ENCODE data around the gene RAB7B.
"Not testable (repeated sequence)": the region's sequence is repeated elsewhere in the genome, so short reads cannot be mapped to it uniquely, and the experiment has no call there.

Gene RAB7B

DNA sequence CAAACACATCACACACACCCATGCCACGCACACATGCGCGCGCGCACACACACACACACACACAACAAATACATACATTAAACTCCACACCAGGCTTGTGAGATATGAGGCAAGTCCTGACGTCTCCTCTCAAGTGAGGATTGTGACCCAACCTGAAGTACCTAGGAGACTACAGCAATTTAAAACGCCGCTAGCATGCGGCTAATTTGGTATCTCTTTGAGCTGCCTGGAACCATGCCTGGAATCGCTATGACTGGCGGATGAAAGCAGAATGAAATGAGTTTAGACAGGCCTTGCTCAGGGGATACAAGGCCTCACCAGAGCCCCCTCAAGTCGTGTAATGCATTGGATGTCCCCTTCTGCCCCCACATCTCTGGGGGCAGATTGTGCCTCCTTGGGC is 1.6 kb upstream of the RAB7B start:
- no peak for DNase-seq (ENCODE audit: low read depth)
- H3K4me3 ChIP-seq (ENCODE audit: low read length), result no peak overlapping the region

DNA sequence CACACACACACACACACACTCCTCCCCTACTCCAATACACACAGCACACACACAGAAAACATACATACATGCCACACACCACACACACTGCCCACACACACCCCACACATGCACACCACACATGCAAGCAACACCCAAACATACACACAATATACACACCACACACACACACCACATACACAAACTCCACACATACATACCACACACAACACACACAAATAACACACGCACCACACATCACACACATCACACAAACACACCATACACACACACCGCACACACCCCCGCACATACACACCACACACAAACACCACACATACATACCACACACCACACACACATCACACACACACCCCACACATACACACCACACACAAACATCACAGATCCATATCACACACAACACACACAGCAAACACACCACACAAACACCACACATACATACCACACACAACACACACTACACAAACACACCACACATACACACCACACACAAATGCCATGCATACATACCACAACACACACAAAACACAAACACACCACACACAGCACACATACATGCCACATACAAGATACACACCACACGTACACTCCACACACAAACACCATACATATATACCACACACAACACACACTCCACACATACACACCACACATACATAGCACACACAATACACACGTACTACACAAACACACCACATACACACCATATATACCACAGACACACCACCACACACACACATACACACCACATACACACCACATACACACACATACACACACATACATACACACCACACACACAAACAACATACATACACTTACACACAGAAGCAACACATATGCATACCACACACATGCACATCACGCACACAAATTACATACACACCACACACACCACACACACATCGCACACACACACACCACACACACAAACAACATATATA is 932 bp upstream of the RAB7B start:
- Histone ChIP-seq H3K9me3 (ENCODE audit: control insufficient read depth, low read length) (no peaks in the 10 kb centered on the region), H3K9ac (ENCODE audit: low read length) (no peak overlapping the region), H3K4me3 (ENCODE audit: low read length) (peak overlapping the region; percentile 83), H3K4me1 (ENCODE audit: control insufficient read depth, insufficient read depth, low read length) (peaks cover 35% of the 10 kb centered on the region), H3K36me3 (ENCODE audit: control insufficient read depth, insufficient read depth, low read length, severe bottlenecking) (no peaks in the 10 kb centered on the region), H3K27me3 (replicated peaks; ENCODE audit: control insufficient read depth, insufficient read depth, low read length) (no peaks in the 10 kb centered on the region)
- DNase-seq (ENCODE audit: low read depth), result no peak

More for the DNA sequence above, 1.6 kb upstream of the RAB7B start:
- H3K4me1 ChIP-seq (ENCODE audit: control insufficient read depth, insufficient read depth, low read length), result peaks cover 35% of the 10 kb centered on the region
- H3K27me3 ChIP-seq (replicated peaks; ENCODE audit: control insufficient read depth, insufficient read depth, low read length), result no peaks in the 10 kb centered on the region
- H3K36me3 ChIP-seq (ENCODE audit: control insufficient read depth, insufficient read depth, low read length, severe bottlenecking), result no peaks in the 10 kb centered on the region
- H3K9ac ChIP-seq (ENCODE audit: low read length), result no peak overlapping the region
- no peaks in the 10 kb centered on the region for H3K9me3 ChIP-seq (ENCODE audit: control insufficient read depth, low read length)

DNA sequence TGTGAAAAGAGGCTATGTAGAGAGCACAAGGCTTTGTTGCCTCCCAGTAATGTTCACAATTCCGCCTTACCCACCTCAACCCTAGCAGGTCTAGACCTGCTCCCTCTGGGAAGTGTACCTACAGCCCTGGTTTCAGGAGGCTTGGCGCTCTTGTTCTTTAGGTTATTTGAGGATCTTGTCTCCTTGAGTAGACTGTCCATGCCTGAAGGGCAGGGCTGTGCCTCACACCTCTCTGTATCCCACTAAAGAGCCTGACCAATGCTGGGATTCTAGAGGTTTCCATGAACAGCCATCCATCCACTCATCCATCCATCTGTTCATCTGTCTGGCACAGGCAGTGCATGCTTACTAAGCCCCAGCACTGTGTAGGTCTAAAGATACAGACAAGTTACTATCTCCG is 1.0 kb downstream of the RAB7B start:
- Histone ChIP-seq H3K9me3 (ENCODE audit: control insufficient read depth, low read length) (no peaks in the 10 kb centered on the region), H3K36me3 (ENCODE audit: control insufficient read depth, insufficient read depth, low read length, severe bottlenecking) (no peaks in the 10 kb centered on the region), H3K27me3 (replicated peaks; ENCODE audit: control insufficient read depth, insufficient read depth, low read length) (no peaks in the 10 kb centered on the region), H3K4me1 (ENCODE audit: control insufficient read depth, insufficient read depth, low read length) (peaks cover 49% of the 10 kb centered on the region), H3K4me3 (ENCODE audit: low read length) (peak overlapping the region; percentile 83), H3K9ac (ENCODE audit: low read length) (no peak overlapping the region)
- no peak for DNase-seq (ENCODE audit: low read depth)

DNA sequence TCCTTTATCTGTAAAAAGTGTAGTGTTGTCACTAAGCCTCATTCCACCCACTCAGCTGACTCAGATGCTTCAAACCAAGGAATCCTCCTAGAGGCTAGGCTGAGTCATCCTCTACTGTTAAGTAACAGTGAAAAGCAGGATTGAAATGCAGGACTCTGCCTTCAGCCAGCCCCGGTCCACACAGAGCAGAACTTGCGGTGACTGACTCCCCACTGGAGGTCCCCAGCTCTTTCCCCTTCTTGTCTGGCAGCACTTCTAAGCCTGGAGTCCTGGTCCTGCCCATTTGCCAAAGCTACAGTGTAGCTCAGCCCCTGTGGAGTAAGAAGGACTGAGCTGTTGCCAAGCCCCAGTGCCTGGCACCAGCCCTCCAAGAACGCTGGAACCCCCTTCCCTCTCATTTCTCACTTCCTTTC is 1.7 kb downstream of the RAB7B start:
- Histone ChIP-seq H3K4me1 (ENCODE audit: control insufficient read depth, insufficient read depth, low read length) (peaks cover 49% of the 10 kb centered on the region), H3K9me3 (ENCODE audit: control insufficient read depth, low read length) (no peaks in the 10 kb centered on the region), H3K36me3 (ENCODE audit: control insufficient read depth, insufficient read depth, low read length, severe bottlenecking) (no peaks in the 10 kb centered on the region), H3K4me3 (ENCODE audit: low read length) (peak overlapping the region; percentile 83), H3K27me3 (replicated peaks; ENCODE audit: control insufficient read depth, insufficient read depth, low read length) (no peaks in the 10 kb centered on the region), H3K9ac (ENCODE audit: low read length) (peak overlapping the region; percentile 22)
- DNase-seq (ENCODE audit: low read depth), result peak; percentile 96

DNA sequence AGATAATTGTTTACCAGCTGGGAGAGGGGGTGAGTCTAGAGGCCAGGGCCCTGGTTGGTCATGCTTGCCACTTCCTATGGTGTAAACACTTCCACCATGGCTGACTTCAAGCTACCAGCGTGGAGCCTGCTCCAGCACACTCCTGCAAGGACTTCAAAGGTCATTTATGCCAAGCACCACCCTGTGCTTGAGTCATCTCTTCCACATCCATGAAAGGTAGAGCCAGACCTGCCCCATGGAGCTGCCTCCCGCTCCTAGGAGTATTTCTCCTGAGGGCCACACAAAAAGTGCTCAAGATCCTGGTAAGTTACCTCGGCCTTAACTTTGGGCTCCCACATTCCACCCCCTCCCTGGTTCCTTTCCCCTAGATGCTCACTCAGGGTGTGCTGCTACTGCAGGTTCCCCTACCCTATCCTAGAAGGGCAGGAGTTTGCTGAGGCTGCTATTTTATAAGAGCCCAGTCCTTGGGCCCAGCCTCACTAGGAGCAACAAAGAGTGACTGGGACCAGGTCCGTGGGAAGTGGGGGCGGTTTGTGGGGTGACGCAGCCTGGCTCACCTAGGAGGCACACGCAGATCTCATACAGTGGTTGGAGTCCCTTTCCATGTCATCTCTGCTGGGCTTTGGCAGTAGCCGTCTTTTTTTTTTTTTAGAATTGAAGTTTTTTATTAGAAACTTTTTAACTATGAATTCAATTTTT is 2.4 kb downstream of the RAB7B start:
- Histone ChIP-seq H3K4me3 (ENCODE audit: low read length) (peak overlapping the region; percentile 42), H3K9ac (ENCODE audit: low read length) (peak overlapping the region; percentile 25), H3K27me3 (replicated peaks; ENCODE audit: control insufficient read depth, insufficient read depth, low read length) (no peaks in the 10 kb centered on the region), H3K9me3 (ENCODE audit: control insufficient read depth, low read length) (no peaks in the 10 kb centered on the region), H3K4me1 (ENCODE audit: control insufficient read depth, insufficient read depth, low read length) (peaks cover 49% of the 10 kb centered on the region), H3K36me3 (ENCODE audit: control insufficient read depth, insufficient read depth, low read length, severe bottlenecking) (no peaks in the 10 kb centered on the region)
- peak; percentile 33 for DNase-seq (ENCODE audit: low read depth)

DNA sequence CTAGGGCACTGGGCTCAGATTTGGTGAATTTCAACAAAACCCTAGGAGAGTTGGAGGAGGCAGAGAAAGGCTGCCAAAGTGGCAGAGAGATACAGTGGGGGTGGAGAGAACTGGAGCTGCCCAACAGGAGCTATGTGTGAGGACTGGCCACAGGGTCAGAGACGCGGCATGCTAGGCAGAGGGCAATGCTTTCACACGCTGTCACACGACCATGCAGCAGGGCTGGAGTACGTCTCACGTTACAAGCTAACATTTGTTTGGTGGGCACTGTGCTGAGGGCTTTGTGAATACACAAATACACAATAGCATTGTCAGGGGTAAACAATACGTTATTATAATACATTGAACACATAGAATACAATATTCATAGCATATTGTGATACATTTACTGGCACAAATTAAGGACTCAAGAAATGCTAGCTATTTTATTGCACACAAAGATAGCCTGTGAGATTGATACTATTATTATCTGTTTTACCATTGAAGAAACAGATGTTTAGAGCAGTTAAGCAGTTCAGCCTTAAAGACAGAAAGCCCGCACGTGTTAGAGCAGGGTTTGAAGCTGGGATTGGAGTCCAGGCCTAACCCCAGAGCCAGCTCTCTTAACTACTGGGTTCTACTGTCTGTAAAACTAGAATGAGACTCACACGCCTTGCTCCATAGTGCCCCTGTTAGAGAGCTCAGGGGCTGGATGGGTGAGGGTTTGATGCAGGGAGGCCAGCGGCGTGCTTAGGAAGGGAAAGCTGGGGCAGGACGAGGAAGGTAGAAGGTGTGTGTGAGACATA is 4.5 kb downstream of the RAB7B start:
- H3K9ac ChIP-seq (ENCODE audit: low read length), result no peak overlapping the region
- DNase-seq (ENCODE audit: low read depth), result no peak
- peaks cover 2% of the 10 kb centered on the region for H3K36me3 ChIP-seq (ENCODE audit: control insufficient read depth, insufficient read depth, low read length, severe bottlenecking)
- H3K9me3 ChIP-seq (ENCODE audit: control insufficient read depth, low read length), result no peaks in the 10 kb centered on the region
- no peaks in the 10 kb centered on the region for H3K27me3 ChIP-seq (replicated peaks; ENCODE audit: control insufficient read depth, insufficient read depth, low read length)
- no peak overlapping the region for H3K4me3 ChIP-seq (ENCODE audit: low read length)
- H3K4me1 ChIP-seq (ENCODE audit: control insufficient read depth, insufficient read depth, low read length), result peaks cover 44% of the 10 kb centered on the region

DNA sequence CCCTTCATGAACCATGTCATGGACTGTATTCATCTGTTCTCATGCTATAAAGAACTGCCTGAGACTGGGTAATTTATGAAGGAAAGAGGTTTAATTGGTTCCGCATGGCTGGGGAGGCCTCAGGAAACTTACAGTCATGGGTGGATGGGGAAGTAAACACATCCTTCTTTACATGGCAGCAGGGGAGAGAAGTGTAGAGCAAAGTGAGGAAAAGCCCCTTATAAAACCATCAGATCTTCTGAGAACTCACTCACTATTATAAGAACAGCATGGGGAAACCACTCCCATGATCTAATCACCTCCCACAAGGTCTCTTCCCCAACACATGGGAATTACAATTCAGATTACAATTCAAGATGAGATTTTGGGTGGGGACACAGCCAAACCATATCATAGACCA is 6.6 kb downstream of the RAB7B start:
- not testable (repeated sequence) for H3K9me3 ChIP-seq (ENCODE audit: control insufficient read depth, low read length); DNase-seq (ENCODE audit: low read depth); H3K9ac ChIP-seq (ENCODE audit: low read length)

DNA sequence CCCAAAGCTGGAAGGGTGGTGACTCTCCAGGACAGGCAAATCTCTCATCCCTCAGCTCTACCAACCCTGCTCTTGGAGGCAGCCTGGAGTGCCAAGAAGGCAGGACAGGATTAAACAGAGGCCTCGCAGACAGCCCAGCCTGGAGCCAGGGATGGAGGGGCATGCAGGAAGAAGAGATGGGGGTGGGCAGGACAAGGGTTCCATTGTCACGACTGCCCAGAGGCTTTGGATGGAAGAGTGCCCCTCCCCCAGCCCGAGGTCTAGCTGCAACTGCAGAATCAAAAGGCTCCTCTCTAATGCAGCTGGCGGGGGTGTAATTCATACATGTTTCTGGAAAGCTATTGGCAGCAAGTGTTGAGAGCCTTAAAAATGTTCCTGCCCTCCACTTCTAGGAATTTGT is 8.8 kb downstream of the RAB7B start:
- Histone ChIP-seq H3K4me1 (ENCODE audit: control insufficient read depth, insufficient read depth, low read length) (peaks cover 14% of the 10 kb centered on the region), H3K36me3 (ENCODE audit: control insufficient read depth, insufficient read depth, low read length, severe bottlenecking) (peaks cover 19% of the 10 kb centered on the region), H3K9me3 (ENCODE audit: control insufficient read depth, low read length) (no peaks in the 10 kb centered on the region), H3K27me3 (replicated peaks; ENCODE audit: control insufficient read depth, insufficient read depth, low read length) (no peaks in the 10 kb centered on the region), H3K4me3 (ENCODE audit: low read length) (no peak overlapping the region), H3K9ac (ENCODE audit: low read length) (no peak overlapping the region)
- no peak for DNase-seq (ENCODE audit: low read depth)

More for the DNA sequence above, 6.6 kb downstream of the RAB7B start:
- Histone ChIP-seq H3K36me3 (ENCODE audit: control insufficient read depth, insufficient read depth, low read length, severe bottlenecking) (peaks cover 17% of the 10 kb centered on the region), H3K4me1 (ENCODE audit: control insufficient read depth, insufficient read depth, low read length) (peaks cover 25% of the 10 kb centered on the region)
- H3K4me3 ChIP-seq (ENCODE audit: low read length); H3K27me3 ChIP-seq (replicated peaks; ENCODE audit: control insufficient read depth, insufficient read depth, low read length): not testable (repeated sequence)

DNA sequence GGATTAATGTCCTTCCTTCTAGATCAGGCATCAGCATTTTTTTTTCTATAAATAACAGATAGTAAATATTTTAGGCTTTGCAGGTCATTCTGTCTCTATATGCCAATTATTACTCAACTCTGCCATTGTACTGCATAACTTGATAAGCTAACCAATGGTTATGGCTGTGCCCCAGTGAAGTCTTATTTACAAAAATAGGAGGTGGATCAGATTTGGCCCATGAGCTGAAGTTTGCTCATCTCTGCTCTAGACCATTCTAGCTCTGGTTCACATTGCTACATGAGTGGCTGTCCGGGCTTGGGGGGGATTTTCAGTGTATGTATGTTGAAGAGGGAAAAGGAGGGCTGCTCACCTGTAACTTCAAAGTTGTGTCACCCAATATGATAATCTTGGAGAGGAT is 10.1 kb downstream of the RAB7B start:
- Histone ChIP-seq H3K4me3 (ENCODE audit: low read length) (no peak overlapping the region), H3K9me3 (ENCODE audit: control insufficient read depth, low read length) (no peaks in the 10 kb centered on the region), H3K36me3 (ENCODE audit: control insufficient read depth, insufficient read depth, low read length, severe bottlenecking) (peaks cover 19% of the 10 kb centered on the region), H3K9ac (ENCODE audit: low read length) (no peak overlapping the region), H3K4me1 (ENCODE audit: control insufficient read depth, insufficient read depth, low read length) (peaks cover 5% of the 10 kb centered on the region), H3K27me3 (replicated peaks; ENCODE audit: control insufficient read depth, insufficient read depth, low read length) (no peaks in the 10 kb centered on the region)
- no peak for DNase-seq (ENCODE audit: low read depth)

DNA sequence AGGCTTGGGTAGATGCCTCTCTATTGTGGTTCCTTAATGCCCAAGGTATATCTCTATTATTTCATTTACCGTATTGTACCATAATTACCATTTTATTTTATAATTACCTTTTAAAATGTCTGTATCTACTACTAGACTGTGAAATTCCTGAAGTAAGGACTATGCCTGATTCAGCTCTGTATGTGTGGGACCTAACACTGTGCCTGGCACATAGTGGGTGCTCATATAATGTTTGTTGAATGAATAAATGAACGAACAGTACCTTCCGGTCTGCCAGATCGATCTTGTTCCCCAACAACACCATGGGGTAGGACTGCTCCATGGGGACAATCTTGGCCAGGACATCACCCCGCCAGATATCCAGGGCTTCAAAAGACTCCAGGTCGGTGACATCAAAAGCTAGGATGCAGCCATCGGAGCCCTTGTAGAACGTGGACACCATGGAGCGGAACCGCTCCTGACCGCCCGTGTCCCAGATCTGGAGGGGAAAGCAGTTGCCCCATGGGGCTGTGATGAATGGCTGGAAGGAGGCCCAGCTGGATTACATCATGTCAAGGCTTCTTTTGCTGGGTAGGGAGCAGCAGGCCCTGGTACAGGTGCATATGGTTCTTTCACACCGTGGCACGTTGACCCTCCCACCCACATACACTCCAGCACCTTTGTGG is 10.8 kb downstream of the RAB7B start:
- Histone ChIP-seq H3K9me3 (ENCODE audit: control insufficient read depth, low read length) (no peaks in the 10 kb centered on the region), H3K9ac (ENCODE audit: low read length) (no peak overlapping the region), H3K4me3 (ENCODE audit: low read length) (no peak overlapping the region), H3K4me1 (ENCODE audit: control insufficient read depth, insufficient read depth, low read length) (no peaks in the 10 kb centered on the region), H3K36me3 (ENCODE audit: control insufficient read depth, insufficient read depth, low read length, severe bottlenecking) (peaks cover 19% of the 10 kb centered on the region), H3K27me3 (replicated peaks; ENCODE audit: control insufficient read depth, insufficient read depth, low read length) (no peaks in the 10 kb centered on the region)
- no peak for DNase-seq (ENCODE audit: low read depth)

Data from adipocyte (in vitro differentiated cells).